Fibroblast of pulmonary artery (primary cell): Measurements from ENCODE around the gene DNAJC15.

Experiments
- DNase-seq: peaks from one replicate; pipeline ENCODE4 v3.0.0-alpha.2; 2010; ENCODE audit warnings: low read depth
- H3K4me3 ChIP-seq: replicated peaks from 2 replicates; pipeline ENCODE4 v1.5.1; 2011; ENCODE audit warnings: low read depth, mild to moderate bottlenecking, control low read depth, low read length, moderate library complexity
- TF ChIP-seq, protein P1 (sequence below): IDR thresholded peaks from 2 replicates; pipeline ENCODE4 v1.5.1; 2011; ENCODE audit warnings: mild to moderate bottlenecking, control low read depth, low read length, inconsistent platforms; ENCODE audit errors: missing control alignments

The DNAJC15 gene

DNA sequence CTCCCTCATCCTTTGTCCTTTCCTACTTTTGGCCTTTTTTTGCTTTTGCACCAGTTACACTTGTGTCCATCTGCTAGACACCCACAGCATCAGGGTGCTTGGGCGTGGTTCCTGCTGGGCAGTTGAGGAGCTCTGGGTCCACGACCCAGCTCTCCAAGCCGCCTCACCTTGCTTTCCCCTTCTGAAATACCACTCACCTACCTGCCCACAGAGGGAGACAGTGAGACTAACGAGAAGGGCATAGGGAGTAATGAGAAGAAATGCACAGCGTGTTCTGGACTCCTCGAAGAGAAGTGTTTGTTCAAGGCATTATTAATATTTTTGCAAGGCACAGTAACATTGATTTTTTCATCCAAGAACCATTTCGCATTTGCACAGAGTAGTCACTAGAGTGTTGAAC is 92.9 kb downstream of the DNAJC15 start:
- no peak for DNase-seq
- TF ChIP-seq, protein P1, sequence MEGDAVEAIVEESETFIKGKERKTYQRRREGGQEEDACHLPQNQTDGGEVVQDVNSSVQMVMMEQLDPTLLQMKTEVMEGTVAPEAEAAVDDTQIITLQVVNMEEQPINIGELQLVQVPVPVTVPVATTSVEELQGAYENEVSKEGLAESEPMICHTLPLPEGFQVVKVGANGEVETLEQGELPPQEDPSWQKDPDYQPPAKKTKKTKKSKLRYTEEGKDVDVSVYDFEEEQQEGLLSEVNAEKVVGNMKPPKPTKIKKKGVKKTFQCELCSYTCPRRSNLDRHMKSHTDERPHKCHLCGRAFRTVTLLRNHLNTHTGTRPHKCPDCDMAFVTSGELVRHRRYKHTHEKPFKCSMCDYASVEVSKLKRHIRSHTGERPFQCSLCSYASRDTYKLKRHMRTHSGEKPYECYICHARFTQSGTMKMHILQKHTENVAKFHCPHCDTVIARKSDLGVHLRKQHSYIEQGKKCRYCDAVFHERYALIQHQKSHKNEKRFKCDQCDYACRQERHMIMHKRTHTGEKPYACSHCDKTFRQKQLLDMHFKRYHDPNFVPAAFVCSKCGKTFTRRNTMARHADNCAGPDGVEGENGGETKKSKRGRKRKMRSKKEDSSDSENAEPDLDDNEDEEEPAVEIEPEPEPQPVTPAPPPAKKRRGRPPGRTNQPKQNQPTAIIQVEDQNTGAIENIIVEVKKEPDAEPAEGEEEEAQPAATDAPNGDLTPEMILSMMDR: no peak
- no peak overlapping the region for H3K4me3 ChIP-seq

DNA sequence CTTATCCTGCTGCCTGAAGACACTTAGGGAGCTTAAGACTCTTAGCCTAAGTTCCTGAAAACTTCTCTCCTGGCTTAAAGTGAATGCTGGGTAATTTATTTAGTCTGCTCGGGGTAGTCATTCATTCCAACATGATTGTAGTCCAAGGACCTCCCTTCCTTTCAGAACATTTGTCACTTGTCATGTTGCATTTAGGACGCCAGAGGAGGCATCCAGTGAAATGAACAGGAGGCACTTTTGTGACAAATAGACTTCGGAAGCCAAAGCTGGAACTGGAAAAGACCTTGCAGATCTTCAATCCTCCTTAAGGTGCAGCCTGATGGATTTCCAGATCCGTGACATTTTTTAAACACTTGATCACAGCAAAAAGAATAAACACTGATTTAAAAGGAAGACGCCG is 95.1 kb downstream of the DNAJC15 start:
- no peak overlapping the region for H3K4me3 ChIP-seq
- TF ChIP-seq, protein P1: no peak
- no peak for DNase-seq

DNA sequence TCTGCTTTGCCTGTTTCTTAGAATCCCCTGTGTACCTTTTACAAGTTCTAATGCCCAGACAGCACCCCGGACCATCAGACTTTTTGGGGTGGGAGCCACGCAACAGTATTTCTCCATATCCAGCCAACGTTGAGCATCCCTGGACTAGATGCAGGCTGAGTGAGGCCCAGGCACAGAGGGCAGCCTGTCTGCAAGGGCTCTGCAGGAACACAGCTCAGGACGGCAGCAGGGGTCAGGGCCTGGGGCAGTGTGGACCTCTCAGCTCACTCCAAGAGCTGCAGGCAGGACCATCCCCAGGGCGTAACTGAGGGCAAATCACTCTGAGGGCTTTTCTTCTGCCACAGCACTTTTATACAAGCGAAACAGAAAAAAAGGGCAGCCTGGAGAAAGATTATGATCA is 95.8 kb downstream of the DNAJC15 start:
- no peak overlapping the region for H3K4me3 ChIP-seq
- no peak for DNase-seq
- TF ChIP-seq, protein P1: no peak

DNA sequence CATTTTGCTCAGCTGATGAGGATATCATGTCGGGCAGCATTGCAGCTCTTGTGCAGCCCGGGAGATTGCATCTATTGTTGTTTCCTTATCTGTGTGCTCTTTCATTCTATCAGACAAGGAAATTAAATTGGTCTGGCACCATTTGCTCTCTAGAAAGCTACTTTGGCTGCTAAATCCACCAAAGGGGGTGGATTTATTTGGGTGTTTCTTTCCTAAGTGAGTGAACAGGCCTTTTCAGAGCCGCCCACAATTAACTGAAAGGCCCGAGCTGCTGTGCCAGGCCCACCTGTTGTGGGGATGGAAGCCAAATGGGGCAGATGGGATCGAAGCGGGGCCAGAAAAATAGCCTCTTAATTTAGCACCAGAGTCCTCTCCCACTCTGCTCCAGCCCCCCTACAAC is 99.4 kb downstream of the DNAJC15 start:
- no peak overlapping the region for H3K4me3 ChIP-seq
- TF ChIP-seq, protein P1: no peak
- no peak for DNase-seq

DNA sequence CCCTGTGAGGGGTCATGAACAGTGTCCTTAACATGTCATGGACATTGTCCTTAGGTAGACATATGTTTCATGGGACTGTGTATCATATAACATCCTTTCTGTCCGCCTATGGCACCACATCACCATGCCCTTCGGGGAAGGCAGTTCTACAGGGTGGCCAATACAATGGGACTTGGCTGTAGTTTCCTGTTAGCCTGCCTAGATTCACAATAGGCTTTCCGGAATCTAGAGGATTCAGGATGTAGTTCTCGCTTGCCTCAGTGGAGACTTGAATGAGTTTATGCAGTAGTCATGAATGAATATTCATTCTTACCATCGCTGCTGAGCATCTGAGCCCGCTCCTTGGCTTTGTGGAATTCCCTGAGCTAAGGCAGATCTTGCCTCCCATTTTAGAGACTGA is 100.5 kb downstream of the DNAJC15 start:
- H3K4me3 ChIP-seq: no peak overlapping the region
- TF ChIP-seq, protein P1: no peak
- no peak for DNase-seq

DNA sequence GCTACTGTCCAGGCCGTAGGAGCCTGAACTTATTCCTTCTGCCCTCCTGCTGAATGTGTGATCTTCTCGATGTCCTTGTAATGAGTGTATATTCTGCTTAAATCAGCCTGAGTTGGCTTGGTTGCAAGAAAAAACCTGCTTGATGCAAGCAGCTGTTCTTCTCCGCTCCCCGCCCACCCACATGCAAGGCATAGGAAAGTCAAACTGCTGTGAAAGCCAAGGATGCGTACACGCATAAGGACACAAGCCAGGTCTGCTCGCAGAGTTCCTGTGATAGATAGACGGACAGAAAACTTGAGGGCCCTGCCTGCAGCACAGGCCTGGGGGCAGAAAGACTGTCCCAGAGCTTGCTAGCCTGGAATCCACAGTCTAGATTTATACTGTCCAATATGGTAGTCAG is 101.1 kb downstream of the DNAJC15 start:
- no peak overlapping the region for H3K4me3 ChIP-seq
- TF ChIP-seq, protein P1: no peak
- DNase-seq: no peak

DNA sequence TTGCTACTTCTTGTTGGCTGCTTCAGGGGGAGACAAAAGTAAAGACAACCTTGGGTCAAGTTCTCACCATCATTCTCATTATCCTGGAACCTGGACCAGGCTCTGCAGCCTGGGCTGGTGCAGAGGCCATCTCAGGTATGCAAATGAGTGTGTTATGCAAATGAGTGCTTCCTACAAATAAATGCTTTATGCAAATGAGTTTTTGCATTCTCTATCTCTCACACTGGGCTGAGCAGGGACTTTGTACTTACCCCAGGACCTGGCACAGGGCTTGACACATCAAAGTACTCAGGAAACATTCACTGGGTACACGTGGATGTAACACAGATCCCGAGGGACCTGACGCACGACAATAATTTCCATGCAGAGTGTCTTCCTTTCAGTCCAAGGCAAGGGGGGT is 103.0 kb downstream of the DNAJC15 start:
- no peak overlapping the region for H3K4me3 ChIP-seq
- DNase-seq: no peak
- TF ChIP-seq, protein P1: no peak
